NCI-H1694 treated with DMSO at 0.1 percent for 48 hours (cell line): ENCODE results near the gene FFAR1.
"Not testable (repeated sequence)": the region's sequence is repeated elsewhere in the genome, so short reads cannot be mapped to it uniquely, and the experiment has no call there.

Experiments used
- DNase-seq: peaks from one replicate; lab custom pipeline; 2025; lab: John Stamatoyannopoulos, UW

The FFAR1 gene

GRCh38 chr19:35341565-35342225 is 6.0 kb upstream of the FFAR1 start:
- no peak for DNase-seq

GRCh38 chr19:35342430-35342829 is 5.3 kb upstream of the FFAR1 start:
- DNase-seq: no peak

- no peak for DNase-seq
These were observed 3.1 kb upstream of the FFAR1 start for GRCh38 chr19:35344511-35345031.

GRCh38 chr19:35345671-35346111 is 2.0 kb upstream of the FFAR1 start:
- no peak for DNase-seq

- DNase-seq: no peak
These were observed 1.3 kb upstream of the FFAR1 start for GRCh38 chr19:35346193-35347052.

- DNase-seq: no peak
These were observed 212 bp downstream of the FFAR1 start for GRCh38 chr19:35347930-35348298.

- no peak for DNase-seq
These were observed 1.4 kb downstream of the FFAR1 start for GRCh38 chr19:35348911-35349611.

GRCh38 chr19:35349614-35350521 is 2.2 kb downstream of the FFAR1 start:
- DNase-seq: no peak

- no peak for DNase-seq
These were observed 2.9 kb downstream of the FFAR1 start for GRCh38 chr19:35350591-35350990.

GRCh38 chr19:35351411-35352176 is 3.9 kb downstream of the FFAR1 start:
- no peak for DNase-seq

- DNase-seq: no peak
These were observed 4.4 kb downstream of the FFAR1 start for GRCh38 chr19:35352177-35352447.

GRCh38 chr19:35352448-35353304 is 5.0 kb downstream of the FFAR1 start:
- peak; percentile 53 for DNase-seq

- no peak for DNase-seq
These were observed 5.9 kb downstream of the FFAR1 start for GRCh38 chr19:35353635-35354034.

GRCh38 chr19:35354898-35355297 is 7.2 kb downstream of the FFAR1 start:
- DNase-seq: no peak

- DNase-seq: no peak
These were observed 8.2 kb downstream of the FFAR1 start for GRCh38 chr19:35355791-35356460.

- DNase-seq: no peak
These were observed 10.3 kb downstream of the FFAR1 start, which contains the start of gene FFAR3 for GRCh38 chr19:35357867-35358573. FFAR3 (plus strand) TSS chr19:35358460; CDS start chr19:35358891, 431 bp downstream.

GRCh38 chr19:35358834-35359233 is 11.1 kb downstream of the FFAR1 start:
- not testable (repeated sequence) for DNase-seq

- DNase-seq: not testable (repeated sequence)
These were observed 11.7 kb downstream of the FFAR1 start for GRCh38 chr19:35359395-35359794.

- not testable (repeated sequence) for DNase-seq
These were observed 12.4 kb downstream of the FFAR1 start for GRCh38 chr19:35360081-35360480.
